ENCODE data around the gene DEPDC5.

DNA sequence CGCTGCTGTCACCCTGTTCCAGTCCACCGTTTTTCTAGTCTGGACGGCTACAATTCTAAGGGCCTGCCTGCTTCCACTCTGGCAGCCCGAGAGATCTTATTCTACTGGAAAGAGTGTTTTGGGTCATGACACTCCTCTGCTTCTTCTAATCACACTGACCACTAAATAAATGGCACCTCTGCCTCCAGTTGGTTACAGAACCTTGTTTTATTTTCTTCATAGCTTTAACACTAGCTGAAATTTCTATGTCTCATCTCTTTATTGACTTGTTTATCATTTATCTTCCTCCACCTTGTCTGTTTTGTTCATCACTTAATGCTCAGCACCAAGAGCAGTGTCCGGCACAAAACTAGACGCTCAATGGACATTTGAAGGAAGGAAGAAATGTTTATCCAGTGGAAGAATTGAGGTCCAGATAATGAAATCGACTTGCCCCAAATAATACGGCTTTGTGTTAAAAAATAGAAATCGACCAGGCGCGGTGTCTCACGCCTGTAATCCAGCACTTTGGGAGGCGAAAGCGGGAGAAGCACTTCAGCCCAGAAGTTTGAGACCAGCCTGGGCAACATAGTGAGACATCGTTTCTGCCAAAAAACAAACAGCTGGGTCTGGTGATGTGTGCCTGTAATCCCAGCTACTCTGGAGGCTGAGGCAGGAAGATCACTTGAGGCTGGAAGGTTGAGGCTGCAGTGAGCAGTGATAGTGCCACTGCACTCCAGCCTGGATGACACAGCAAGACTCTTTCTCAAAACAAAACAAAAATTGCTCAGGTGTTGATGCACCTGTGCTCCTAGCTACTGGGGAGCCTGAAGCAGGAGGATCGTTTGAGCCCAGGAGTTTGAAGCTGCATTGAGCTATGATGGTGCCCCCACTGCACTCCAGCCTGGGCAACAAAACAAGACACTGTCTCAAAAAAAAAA, 3.2 kb upstream of the DEPDC5 start:
- TF ChIP-seq, protein P1, sequence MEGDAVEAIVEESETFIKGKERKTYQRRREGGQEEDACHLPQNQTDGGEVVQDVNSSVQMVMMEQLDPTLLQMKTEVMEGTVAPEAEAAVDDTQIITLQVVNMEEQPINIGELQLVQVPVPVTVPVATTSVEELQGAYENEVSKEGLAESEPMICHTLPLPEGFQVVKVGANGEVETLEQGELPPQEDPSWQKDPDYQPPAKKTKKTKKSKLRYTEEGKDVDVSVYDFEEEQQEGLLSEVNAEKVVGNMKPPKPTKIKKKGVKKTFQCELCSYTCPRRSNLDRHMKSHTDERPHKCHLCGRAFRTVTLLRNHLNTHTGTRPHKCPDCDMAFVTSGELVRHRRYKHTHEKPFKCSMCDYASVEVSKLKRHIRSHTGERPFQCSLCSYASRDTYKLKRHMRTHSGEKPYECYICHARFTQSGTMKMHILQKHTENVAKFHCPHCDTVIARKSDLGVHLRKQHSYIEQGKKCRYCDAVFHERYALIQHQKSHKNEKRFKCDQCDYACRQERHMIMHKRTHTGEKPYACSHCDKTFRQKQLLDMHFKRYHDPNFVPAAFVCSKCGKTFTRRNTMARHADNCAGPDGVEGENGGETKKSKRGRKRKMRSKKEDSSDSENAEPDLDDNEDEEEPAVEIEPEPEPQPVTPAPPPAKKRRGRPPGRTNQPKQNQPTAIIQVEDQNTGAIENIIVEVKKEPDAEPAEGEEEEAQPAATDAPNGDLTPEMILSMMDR (IDR thresholded peaks at IDR 0.05), result no peak
- no peak for TF ChIP-seq POLR2A (IDR thresholded peaks at IDR 0.05)
